GM23338 (cell line): ENCODE data around the gene FGF19. TPM values are rescaled to one million over a fixed set of nuclear protein-coding genes. Genes with fewer than 3 reads are reported as not detected.

Source experiments
- ATAC-seq: fragments of 200-7000 bp; cut with Tn5 transposase; 3 replicates; pipeline ENCODE4 v1.9.1; 2020
- DNase-seq: peaks from one replicate; pipeline ENCODE4 v3.0.0-alpha.2; 2015; ENCODE audit warnings: low spot score
- H2AFZ ChIP-seq: fragments of 200-600 bp; sonication (generic); 2 replicates; pipeline ENCODE4 v1.8.0; 2016; ENCODE audit warnings: antibody characterized with exemption, mild to moderate bottlenecking, moderate library complexity
- H3F3A ChIP-seq: fragments of 200-600 bp; sonication (generic); replicated peaks from 2 replicates; pipeline ENCODE4 v1.8.0; 2017; ENCODE audit warnings: antibody characterized with exemption, mixed run types, low read depth
- H3K27ac ChIP-seq: fragments of 200-600 bp; sonication (generic); 2 replicates; pipeline ENCODE4 v1.6.1; 2016; ENCODE audit warnings: low read depth
- H3K27me3 ChIP-seq: fragments of 200-600 bp; sonication (generic); 2 replicates; pipeline ENCODE4 v1.8.0; 2016; ENCODE audit warnings: mild to moderate bottlenecking, mixed run types, moderate library complexity; ENCODE audit not compliant: insufficient read depth
- H3K36me3 ChIP-seq: fragments of 200-600 bp; sonication (generic); 2 replicates; pipeline ENCODE4 v1.8.0; 2016; ENCODE audit warnings: mild to moderate bottlenecking; ENCODE audit not compliant: insufficient read depth
- H3K4me1 ChIP-seq: fragments of 200-600 bp; sonication (generic); 2 replicates; pipeline ENCODE4 v1.8.0; 2016; ENCODE audit warnings: mild to moderate bottlenecking, moderate library complexity; ENCODE audit not compliant: insufficient read depth
- H3K4me2 ChIP-seq: fragments of 200-600 bp; sonication (generic); 2 replicates; pipeline ENCODE4 v1.7.1; 2017; ENCODE audit warnings: mixed run types
- H3K4me3 ChIP-seq: fragments of 200-600 bp; sonication (generic); 2 replicates; pipeline ENCODE4 v1.6.1; 2016; ENCODE audit warnings: mixed run types
- H3K79me2 ChIP-seq: fragments of 200-600 bp; sonication (generic); replicated peaks from 2 replicates; pipeline ENCODE4 v1.8.0; 2017; ENCODE audit warnings: mild to moderate bottlenecking; ENCODE audit not compliant: insufficient read depth
- H3K9me2 ChIP-seq: fragments of 200-600 bp; sonication (generic); 2 replicates; pipeline ENCODE4 v1.8.0; 2017; ENCODE audit not compliant: insufficient read depth
- H4K20me1 ChIP-seq: fragments of 200-600 bp; sonication (generic); replicated peaks from 2 replicates; pipeline ENCODE4 v1.8.0; 2017; ENCODE audit warnings: mild to moderate bottlenecking; ENCODE audit not compliant: insufficient read depth
- H3K27ac Mint-ChIP-seq: 2 replicates; pipeline ENCODE4 v1.8.0; 2020; ENCODE audit warnings: inconsistent platforms, mild to moderate bottlenecking, moderate library complexity, mixed read lengths
- H3K27me3 Mint-ChIP-seq: 3 replicates; pipeline ENCODE4 v1.8.0; 2022; ENCODE audit warnings: low read depth, mild to moderate bottlenecking, moderate library complexity, mixed read lengths, inconsistent platforms; ENCODE audit not compliant: insufficient read depth, poor library complexity
- H3K36me3 Mint-ChIP-seq: 3 replicates; pipeline ENCODE4 v1.8.0; 2021; ENCODE audit warnings: low read depth, mild to moderate bottlenecking, inconsistent platforms, moderate library complexity, mixed read lengths
- H3K4me1 Mint-ChIP-seq: 3 replicates; pipeline ENCODE4 v1.8.0; 2020; ENCODE audit warnings: mild to moderate bottlenecking, inconsistent platforms, mixed read lengths
- H3K4me3 Mint-ChIP-seq: 3 replicates; pipeline ENCODE4 v1.8.0; 2021; ENCODE audit warnings: moderate library complexity, mild to moderate bottlenecking, inconsistent platforms, mixed read lengths
- H3K9me3 Mint-ChIP-seq: 3 replicates; pipeline ENCODE4 v1.8.0; 2020; ENCODE audit warnings: moderate library complexity, mild to moderate bottlenecking, inconsistent platforms, mixed read lengths
- CTCF ChIP-seq, 2 experiments: fragments of 200-600 bp in 1 of 2; sonication (generic) in 1 of 2; conservative IDR thresholded peaks; 2 replicates each; pipeline versions ENCODE4 v1.5.1 to v1.6.1; 2016 to 2017; ENCODE audit warnings: antibody characterized with exemption in 2 of 2, low read depth in 2 of 2, mild to moderate bottlenecking in 2 of 2, moderate library complexity in 1 of 2
- ETS1 ChIP-seq: IDR thresholded peaks from 2 replicates; pipeline ENCODE4 v1.6.1; 2016; ENCODE audit warnings: antibody characterized with exemption
- EZH2 ChIP-seq: fragments of 200-600 bp; sonication (generic); IDR thresholded peaks from one replicate; pipeline ENCODE4 v1.8.0; 2017; ENCODE audit warnings: antibody characterized with exemption, mild to moderate bottlenecking, low read depth; ENCODE audit not compliant: unreplicated experiment
- JUNB ChIP-seq: IDR thresholded peaks from one replicate; pipeline ENCODE4 v1.6.1; 2016; ENCODE audit warnings: antibody characterized with exemption; ENCODE audit not compliant: unreplicated experiment
- STAT1 ChIP-seq: IDR thresholded peaks from one replicate; pipeline ENCODE4 v1.6.1; 2016; ENCODE audit warnings: antibody characterized with exemption; ENCODE audit not compliant: unreplicated experiment
- ZNF462 ChIP-seq: fragments of 250-450 bp; sonication (Bioruptor Pico); IDR thresholded peaks from 2 replicates; pipeline ENCODE4 v1.5.0; 2020; ENCODE audit warnings: mild to moderate bottlenecking, moderate library complexity
- polyA plus RNA-seq: library from polyadenylated mRNA; unstranded; fragments of >200 nt; fragmentation: Nextera tagmentation; extraction: Ambion mirVana; gene quantifications from 2 replicates; pipeline ENCODE4 v1.2.1, GENCODE V29; 2016
- total RNA-seq: library from RNA; depleted of rRNA; stranded (reverse); fragments of >200 nt; shearing (Covaris generic); gene quantifications from 2 replicates; pipeline ENCODE4 v1.2.3, GENCODE V29; 2014; rRNA removed

FGF19 gene
- total and polyA plus RNA-seq, 2 experiments from 2014 or later = 21.7 to 36.1 TPM

- peaks cover 79% of the 10 kb centered on the region for H3K36me3 Mint-ChIP-seq
- H3K27ac Mint-ChIP-seq = no peak overlapping the region
- peaks cover 3% of the 10 kb centered on the region for H3K4me1 Mint-ChIP-seq
- H3K79me2 ChIP-seq = peaks cover 7% of the 10 kb centered on the region; the same call in 1 of the 2 replicates
- H3K9me2 ChIP-seq = no peaks in the 10 kb centered on the region
- no peaks in the 10 kb centered on the region; the same call in 2 of the 3 replicates for H3K9me3 Mint-ChIP-seq
- H3K27ac ChIP-seq = no peak overlapping the region
- no peak overlapping the region; the same call in 2 of the 3 replicates for H3K4me3 Mint-ChIP-seq
- no peaks in the 10 kb centered on the region for H3K27me3 ChIP-seq
- DNase-seq = no peak
- no peak overlapping the region for H3K4me3 ChIP-seq
- TF ChIP-seq STAT1 = no peak
- TF ChIP-seq EZH2 = no peak
- TF ChIP-seq ETS1 = no peak
- no peak for TF ChIP-seq CTCF (conservative IDR thresholded peaks at IDR 0.05; ENCODE audit: low read depth in 2 of 2)
- TF ChIP-seq JUNB = no peak
- TF ChIP-seq ZNF462 (CRISPR knock-in tag) = no peak
- H3K4me1 ChIP-seq = peaks cover under 1% of the 10 kb centered on the region; the same call in 1 of the 2 replicates
- peaks cover 13% of the 10 kb centered on the region for H3K27me3 Mint-ChIP-seq
- no peak overlapping the region for H3K4me2 ChIP-seq
- peaks cover 18% of the 10 kb centered on the region for H3K36me3 ChIP-seq
- H2AFZ ChIP-seq = no peak overlapping the region
- H4K20me1 ChIP-seq = peaks cover 7% of the 10 kb centered on the region
- ATAC-seq = no peak
- 0 out of 2 replicates have a peak, but pooled peaks cover 4% of the 10 kb centered on the region for H3F3A ChIP-seq
These were observed 54.9 kb downstream of the FGF19 start for GRCh38 chr11:69648679-69649575.

Other genes with a start within 250 kb of the FGF19 start
- not detected in 2 replicates for gene LINC01488, start 222.4 kb downstream of the FGF19 start, total RNA-seq
- gene LINC01488, start 222.4 kb downstream of the FGF19 start, polyA plus RNA-seq = not detected in 2 replicates
- gene CCND1, start 62.9 kb downstream of the FGF19 start, total RNA-seq = 99.1 and 109 TPM in 2 replicates
- 159 and 183 TPM in 2 replicates for gene CCND1, start 62.9 kb downstream of the FGF19 start, polyA plus RNA-seq
- gene LTO1, start 28.7 kb downstream of the FGF19 start, total RNA-seq = 12.9 and 20.1 TPM in 2 replicates
- gene LTO1, start 28.7 kb downstream of the FGF19 start, polyA plus RNA-seq = 23.2 and 23.3 TPM in 2 replicates
- gene FGF4, start 71.3 kb upstream of the FGF19 start, total RNA-seq = 9.2 and 13.1 TPM in 2 replicates
- 4.1 and 4.8 TPM in 2 replicates for gene FGF4, start 71.3 kb upstream of the FGF19 start, polyA plus RNA-seq
- gene FGF3, start 115.4 kb upstream of the FGF19 start, total RNA-seq = 1.2 TPM in 1 of 2 replicates, not detected in the other
- not detected in 2 replicates for gene FGF3, start 115.4 kb upstream of the FGF19 start, polyA plus RNA-seq